Suppressor macrophage treated with lipopolysaccharide for 4 hours (primary cell): ENCODE measurements around the gene PCP4.

Experiments used
- DNase-seq: peaks from one replicate; pipeline ENCODE4 v3.0.0-alpha.2; 2020

PCP4 gene

GRCh38 chr21:39867198-39867650 is at the start of gene PCP4:
Gene PCP4 (plus strand): TSS chr21:39867438. CDS start chr21:39867502, 64 bp downstream.
- DNase-seq: peak; percentile 41

- DNase-seq: peak; percentile 16
Observed at GRCh38 chr21:39818557-39818956, 48.7 kb upstream of the PCP4 start.

DNA sequence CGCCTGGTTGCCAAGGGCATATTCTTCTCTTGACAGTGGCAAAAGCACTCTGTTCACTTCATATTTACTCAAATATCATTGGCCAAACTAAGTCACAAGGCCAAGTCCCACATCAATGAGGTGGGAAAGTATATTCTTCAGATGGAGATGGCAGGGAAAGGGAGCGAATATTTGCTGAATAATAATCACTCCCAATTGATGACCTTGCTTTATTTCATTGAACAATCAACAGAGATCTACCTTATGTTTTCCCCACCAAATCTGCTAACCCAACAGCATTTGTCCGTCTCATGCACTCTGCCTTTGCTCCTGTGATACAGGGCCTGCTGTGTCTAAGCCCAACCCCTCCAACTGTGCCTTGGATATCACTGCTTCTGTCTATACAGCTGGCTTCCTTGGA is 45.2 kb upstream of the PCP4 start:
- DNase-seq: no peak

- no peak for DNase-seq
Observed at GRCh38 chr21:39825250-39825649, 42.0 kb upstream of the PCP4 start.

DNA sequence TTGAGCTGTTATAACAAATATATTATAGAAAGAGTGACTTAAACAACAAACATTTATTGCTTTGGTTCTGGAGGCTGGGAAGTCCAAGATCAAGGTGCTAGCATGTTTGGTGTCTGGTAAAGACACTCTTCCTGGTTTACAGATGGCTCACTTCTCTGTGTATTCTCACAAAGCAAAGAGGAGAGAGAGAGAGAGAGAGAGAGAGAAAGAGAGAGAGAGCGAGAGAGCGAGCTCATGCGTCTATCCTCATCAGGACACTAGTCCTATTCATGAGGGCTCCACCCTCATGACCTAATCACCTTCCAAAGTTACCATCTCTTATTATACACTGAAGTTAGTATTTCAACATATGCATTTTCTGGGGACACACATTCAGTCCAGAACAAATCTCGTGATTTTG is 32.7 kb upstream of the PCP4 start:
- no peak for DNase-seq

GRCh38 chr21:39837861-39838359 is 29.3 kb upstream of the PCP4 start:
- no peak for DNase-seq

DNA sequence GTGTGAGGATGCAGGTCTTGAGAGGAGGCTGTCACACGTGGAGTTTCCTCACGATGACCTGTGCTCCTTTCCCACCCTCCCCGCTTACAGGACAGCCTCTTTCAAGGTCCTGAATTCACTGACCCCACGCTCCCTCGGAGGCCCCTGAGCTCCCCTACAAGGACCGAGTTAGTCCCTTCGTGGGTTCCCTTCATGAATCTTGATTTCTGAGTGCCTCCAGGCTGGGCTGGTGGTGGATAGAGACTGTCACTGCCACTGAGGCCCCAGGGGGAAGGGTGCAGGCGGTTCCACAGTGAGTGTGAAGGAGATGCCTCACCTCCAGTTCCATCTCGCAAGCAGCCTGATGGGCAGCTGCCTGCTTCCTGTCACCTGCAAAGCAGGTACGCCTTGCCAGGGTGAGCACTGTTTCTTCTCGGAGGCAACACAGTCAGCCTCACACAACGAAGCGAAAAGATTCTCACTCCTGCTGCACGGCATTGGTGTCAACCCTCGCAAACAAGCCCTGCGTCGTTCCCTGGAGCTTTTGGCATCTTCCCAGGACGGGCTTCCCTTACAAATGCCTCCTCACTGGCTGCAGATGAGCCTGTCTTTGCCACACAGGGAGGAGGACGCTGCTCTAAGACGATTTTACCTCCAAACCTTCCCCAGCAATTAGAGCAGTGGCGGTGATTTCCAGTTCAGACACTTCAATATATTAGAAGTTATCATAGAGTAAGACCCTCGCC is 26.7 kb upstream of the PCP4 start:
- no peak for DNase-seq

DNA sequence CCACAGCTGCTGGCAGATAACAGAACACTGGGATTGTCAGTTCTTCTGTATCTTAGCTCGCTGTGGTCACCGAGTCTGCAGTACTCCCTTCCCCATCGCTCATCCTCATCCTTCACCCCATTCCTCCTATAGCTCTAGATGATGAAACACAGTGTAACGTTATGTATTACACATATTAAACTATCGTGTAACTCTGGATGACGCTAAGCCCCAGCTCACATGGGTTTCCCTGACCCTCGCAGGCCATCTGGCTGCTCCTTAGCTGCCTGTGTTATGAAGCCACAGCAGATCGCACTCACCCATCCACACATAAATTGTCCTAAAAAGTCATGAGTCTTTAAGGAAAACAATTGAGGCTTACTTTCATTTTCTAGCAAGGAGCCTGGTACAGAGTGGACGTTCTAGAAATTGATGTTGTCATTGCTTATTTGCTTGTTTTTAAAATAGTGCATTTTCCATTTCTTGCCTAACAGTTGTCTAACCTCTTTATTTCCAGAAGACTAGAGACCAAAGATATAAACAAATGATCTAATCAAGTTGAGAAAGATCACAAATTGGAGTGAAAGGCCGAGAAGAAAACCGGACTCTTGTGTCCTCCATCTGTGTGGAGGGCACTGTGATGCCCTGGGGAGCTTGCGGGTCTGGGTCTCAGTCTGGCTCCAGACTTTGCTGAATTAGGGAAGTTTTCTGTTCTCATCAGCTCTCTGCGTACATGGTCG is 24.3 kb upstream of the PCP4 start:
- no peak for DNase-seq

DNA sequence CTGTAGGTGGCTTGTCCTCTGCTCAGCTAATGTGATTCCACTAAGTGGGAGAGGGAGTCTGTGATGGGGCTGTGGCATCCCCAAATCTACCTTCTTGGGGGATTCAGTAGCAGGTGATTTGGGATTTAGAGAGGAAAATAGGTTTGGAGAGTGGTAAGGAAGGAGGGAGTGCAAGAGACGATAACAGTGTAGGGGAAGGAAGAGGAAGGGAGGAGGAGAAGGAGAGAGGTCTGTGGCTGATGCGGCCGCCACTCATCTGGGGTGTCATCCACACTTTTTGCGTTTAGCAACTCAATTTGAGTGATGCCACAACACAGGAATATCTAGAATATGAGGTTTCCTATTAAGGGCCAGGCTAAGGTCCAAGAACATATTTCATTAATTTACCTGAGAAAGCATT is 23.8 kb upstream of the PCP4 start:
- DNase-seq: no peak

DNA sequence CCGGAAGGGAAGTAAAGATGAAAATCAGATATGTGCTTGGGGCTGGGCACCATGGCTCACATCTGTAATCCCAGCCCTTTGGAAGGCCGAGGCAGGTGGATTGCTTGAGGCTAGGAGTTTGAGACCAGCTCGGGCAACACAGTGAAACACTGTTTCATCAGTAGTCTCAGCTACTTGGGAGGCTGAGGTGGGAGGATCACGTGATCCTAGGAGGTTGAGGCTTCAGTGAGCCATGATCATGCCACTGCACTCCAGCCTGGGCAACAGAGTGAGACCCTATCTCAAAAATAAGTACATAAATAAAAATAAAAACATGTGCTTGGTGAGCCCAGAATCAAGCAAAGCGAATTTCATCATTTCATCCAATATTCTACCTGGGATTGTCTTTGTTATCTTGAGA is 23.3 kb upstream of the PCP4 start:
- DNase-seq: no peak

GRCh38 chr21:39845571-39846130 is 21.6 kb upstream of the PCP4 start:
- DNase-seq: no peak

DNA sequence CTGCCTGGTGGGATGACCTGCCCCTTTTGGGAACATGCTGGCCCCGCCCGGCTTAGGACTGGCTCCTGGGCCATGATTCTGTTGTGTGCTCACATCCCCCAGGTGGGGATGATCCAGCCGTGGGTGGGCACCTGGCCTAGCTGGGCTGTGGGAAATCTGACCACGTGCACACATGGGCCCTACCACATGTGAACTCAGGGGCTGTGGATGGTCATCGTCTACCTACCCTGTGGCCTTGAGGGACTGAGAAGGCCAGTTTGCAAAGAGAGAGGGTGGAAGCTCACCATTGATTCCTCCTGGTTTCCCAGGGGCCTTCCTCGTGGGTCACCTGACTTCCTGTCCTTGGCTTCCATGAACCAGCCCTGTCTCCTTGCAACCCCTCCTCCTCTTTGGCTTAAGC is 19.4 kb upstream of the PCP4 start:
- no peak for DNase-seq

GRCh38 chr21:39849014-39849655 is 18.1 kb upstream of the PCP4 start:
- DNase-seq: no peak

DNA sequence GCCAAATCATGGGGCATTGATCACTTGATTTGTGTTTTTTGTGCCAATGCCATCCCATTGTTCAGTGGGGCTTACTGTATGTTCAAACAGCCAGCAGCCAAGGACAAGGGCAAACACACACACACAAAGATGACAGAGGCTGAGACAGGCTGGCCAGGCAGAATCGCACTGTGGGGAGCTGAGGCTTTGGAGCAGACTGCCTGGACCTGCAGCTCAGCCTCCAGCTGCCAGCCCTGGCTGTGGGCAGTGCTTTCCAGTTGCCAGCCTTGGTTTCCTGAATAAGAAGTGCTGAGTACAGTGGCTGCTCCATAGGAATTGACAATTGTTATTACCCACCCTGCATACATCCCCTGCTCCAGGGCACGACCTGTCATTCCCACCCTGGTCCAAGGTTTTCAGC is 16.9 kb upstream of the PCP4 start:
- no peak for DNase-seq

- DNase-seq: no peak
Observed at GRCh38 chr21:39851002-39851618, 16.1 kb upstream of the PCP4 start.

DNA sequence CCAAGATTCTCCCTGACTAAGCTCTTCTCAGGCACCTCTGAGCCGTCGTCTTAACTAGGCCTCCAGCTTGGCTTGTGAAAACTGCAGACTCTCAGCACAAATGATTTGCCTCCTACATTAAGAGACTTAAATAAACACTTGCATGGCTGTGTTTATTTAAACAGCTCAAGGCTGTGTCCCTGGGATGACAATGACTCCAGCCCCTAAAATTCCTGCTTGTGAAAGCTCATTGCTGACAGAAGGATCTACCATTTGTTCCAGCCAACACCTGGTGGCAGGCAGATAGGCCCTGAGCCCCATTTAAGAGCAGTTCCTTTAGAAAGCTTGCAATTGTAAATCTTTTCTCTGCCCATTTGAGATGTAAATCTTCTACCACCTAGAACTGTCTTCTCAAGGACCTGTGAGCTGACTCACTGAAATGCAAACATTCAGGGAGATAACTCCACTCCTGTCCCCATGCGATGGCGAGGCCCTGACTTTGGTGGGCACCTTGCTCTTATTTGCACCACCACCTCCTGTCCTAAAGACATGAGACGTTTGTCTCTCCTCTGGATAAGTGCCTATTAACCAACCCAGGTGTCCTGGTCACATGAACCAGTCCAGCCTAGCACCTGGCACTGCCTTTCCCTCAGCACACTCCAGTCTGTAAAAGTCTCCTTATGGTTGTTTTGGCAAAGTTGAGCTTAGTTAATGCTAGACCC is 15.1 kb upstream of the PCP4 start:
- no peak for DNase-seq

DNA sequence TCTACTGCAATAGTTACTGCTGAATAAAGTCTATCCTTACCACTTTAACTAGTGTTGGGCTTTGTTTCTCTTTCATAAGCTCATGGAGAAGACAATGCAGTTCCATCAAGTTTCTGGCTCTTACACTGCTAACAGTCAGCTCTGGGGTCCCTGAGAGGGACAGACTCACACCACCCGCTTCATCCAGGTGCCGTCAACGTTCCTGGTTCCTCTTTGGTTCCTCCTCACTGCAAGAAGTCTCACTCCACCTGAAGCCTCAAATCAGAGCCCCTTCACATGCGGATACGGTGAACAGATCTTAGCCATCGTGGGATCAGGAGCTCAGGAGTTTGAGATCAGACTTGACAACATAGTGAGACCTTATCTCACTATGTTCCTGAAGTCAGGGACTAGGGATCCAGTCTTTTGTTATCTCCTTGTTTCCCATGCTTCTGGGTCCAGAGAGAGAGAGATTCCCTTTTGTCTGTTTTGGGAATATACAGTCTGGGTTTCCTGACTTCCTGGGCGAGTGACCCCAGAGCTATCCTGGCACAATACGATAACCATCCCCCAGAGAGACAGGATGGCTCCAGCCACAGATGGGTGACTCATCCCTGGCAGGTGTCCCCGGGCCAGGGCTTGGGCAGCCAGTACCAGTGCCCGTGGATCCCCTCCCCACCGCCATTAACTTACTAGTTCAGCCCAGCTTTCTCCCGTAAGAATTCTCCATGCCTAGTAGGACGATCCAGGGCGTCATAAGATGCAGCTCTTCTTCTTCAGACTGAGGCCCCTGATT is 14.3 kb upstream of the PCP4 start:
- no peak for DNase-seq

DNA sequence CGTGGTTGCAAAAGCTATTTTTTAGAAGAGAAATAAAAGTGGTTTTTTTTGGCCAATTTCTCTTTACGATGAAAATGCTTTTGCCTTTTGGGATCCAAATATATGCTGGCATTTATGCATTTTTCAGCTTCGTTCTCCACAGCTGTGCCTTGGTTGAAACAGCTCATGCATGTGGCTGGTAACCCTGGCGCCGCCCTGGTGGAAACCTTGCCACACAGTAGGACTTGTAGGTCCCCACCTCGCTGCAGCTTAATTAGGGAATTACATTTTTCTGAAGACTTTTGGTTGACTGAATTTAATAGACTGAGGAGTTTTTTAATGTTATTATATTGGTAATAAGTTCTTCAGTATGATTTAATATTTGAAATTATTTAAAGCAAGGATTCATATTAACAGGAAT is 12.7 kb upstream of the PCP4 start:
- no peak for DNase-seq

- no peak for DNase-seq
Observed at GRCh38 chr21:39855595-39855994, 11.6 kb upstream of the PCP4 start.

- DNase-seq: no peak
Observed at GRCh38 chr21:39860600-39860999, 6.6 kb upstream of the PCP4 start.

GRCh38 chr21:39863111-39863510 is 4.1 kb upstream of the PCP4 start:
- DNase-seq: no peak

DNA sequence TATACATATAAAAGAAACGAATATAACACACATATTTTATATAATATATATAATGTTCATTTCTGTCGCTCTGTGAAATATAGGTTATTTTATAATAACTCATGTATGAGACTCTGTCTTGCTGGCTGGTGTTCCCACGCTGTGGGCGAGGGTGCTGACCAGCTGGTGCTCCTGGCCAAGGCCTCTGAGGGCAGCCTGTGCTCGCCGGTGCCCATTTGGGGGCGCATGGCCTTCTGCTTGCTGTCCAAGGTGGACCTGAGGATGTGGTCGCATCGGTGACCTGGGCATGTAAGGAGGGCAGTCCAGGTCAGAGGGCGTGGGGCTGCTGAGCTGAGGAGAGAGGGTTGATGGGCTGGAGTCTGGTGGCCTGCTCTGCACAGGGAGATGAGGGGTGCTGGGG is 1.1 kb upstream of the PCP4 start:
- no peak for DNase-seq
